GM21528 (cell line): ENCODE results near the gene VAV3.

Source experiments
- ATAC-seq: cut with Tn5 transposase; IDR thresholded peaks from one replicate; pipeline ENCODE4 v1.9.1; 2021; ENCODE audit warnings: mild to moderate bottlenecking, moderate library complexity; ENCODE audit not compliant: unreplicated experiment, low FRiP score

Gene VAV3

DNA sequence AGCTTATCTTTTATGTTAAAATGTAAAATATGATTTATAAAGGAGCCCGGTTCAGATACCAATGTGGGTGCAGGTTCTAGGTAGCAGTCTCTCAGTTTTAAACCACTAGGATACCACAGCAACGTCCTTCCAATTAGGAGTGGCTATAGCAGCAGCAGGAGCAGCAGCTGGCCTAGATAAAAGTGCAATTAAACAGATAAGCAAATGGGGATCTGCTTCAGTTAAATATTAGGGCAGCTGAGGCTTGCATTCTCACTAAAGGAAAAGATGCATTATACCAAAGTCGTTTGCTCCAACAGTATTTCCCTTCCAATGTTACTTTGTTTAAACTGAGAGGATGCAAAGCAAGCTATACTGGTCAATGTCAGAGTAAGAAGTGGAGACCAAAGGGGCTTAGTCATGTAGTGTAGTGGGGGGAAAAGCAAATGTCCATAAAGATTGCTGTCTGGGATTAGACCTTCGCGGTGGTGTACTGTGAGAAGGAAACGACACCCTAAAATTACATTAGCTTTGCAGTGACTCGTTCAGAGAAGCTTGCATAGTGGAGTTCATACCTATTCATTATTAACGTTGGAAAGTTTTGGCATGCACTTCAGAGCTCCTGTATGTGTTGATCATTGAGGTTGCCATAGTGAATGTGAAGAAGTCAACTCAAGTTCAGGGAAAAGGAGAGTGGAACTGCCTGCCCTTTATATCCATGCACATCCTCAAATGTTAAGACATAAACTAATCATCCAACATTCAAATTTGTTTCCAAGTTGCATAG is 272.2 kb downstream of the VAV3 start:
- no peak for ATAC-seq

DNA sequence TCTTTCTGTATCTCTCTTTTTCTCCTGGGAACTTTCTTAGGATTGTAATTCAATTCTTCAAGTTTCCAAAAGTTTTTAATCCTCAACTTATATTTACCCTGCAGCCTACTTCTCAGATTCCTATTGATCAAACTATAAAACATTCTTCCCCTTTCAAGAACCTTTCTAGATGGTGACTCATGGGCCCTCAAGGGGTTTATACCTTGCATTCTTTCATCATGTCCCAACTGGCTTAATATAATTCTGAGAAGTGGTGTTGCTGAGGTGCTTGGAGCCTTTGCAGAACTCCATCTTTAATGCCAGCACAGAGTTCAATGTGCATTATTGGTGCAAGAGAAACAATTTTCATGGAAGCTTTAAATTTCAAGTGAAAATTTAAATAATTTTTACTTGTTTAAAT is 273.4 kb downstream of the VAV3 start:
- ATAC-seq: no peak

DNA sequence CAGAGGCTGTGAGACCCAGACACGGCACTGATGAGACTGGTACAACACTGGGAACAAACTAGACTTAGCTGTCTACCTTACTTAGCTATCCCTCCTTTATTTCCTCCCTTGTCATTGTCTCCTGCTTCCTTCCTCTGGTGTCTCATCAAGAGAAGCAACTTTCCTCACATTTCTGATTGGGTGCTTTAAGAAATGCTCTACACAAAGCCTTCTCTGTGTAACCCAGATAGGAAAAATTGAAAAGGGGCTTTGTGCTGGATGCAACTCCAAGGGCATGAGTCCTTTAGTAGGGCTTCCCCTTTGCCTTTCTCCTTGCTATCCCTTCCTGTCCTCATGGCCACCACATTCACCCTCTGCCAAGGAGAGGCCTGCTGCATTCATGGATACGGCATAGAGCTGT is 274.5 kb downstream of the VAV3 start:
- no peak for ATAC-seq

DNA sequence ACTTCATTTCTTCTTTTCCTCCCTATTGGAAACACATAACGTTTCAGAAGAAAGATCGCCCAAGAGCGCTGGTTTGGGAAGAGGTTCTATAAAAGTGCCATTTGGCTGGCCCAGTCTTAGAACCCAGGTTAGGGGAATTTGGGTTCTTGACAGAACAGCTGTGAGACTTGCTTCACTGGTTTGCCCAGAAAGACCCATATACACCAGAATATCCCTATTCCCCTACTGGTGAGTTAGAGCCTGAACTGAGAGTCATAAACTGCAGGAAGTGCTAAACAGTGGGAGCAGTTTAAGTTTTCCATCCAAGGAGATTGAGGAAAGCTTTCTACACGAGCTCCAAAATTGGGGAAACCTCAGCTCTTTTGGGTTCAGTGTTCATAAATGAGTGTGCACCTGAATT is 275.2 kb downstream of the VAV3 start:
- no peak for ATAC-seq

DNA sequence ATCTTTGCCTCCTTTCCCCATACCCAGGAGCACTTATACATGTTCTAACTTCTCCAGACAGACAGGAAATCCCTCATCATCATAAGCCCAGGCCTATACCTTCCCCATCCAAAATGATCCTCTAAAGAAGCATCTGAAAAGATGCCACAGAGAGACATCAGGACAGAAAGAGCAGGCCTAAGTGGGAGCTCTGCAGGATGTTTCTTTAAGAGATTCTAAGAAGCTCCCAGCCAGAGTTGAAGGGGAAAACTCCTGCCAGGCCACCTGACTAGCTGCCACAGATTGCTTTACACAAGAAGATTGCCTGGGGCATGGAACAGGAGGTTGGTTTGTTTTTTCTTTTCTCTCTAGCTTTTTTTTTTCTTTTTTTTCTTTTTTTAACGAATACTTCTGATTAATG is 275.8 kb downstream of the VAV3 start:
- ATAC-seq: no peak

DNA sequence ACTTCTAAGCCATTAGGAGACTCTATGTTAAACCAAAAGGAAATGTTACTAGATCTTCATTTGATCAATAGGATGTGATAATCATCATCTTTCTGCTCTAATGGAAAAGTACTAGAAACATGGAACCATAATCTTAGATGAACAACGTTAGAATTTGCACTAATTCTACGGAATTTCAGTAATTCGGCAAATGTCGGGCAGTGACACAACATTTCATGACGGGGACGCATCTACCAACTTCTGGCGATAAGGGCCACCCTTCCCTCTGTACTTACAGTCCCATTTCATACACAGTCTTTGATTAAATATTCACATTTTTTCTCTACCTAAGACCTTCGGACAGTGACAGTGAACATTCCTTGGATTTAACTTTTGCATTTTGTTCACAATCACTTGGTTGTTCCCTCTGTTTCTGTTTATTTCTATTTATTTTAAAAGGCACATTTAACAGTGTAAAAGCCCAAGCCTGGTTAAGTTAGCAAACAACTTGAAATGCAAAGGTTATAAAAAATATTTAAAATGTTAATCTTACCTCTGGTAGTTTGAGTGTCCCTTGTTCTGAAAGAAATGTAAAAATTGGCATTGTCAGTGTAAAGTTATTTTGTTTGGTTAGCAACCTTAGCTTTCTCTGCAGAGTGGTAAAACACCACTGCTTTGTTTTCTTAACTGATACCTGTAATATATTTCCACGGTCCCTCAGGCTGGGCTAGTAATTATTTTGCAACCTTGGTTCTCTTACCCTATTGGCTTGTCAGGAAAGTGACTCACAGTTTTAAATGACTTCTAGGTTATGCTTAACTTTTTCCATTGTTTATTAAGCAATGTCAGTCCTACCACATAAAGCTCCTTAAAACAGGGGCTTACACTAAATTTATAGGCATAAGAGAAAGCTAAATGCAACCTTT is 276.9 kb downstream of the VAV3 start:
- no peak for ATAC-seq

DNA sequence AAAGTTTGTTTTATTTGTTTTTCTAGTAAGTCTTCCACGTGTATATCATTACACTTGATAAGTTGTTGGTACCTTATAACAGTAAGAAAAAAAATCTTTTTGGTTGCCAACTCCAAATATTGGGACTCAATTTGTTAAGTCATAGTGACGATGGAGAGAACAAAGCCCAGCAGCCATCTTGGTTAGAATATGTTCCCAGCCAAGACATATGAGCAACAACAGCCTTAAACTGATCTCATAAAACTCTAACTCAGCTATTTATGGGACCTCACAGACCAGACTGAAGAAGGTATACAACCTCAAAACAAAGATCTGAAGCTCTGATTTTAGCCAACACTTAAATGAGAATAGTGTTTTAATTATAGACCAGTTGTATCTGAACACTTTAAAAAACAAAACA is 281.3 kb downstream of the VAV3 start:
- ATAC-seq: no peak

DNA sequence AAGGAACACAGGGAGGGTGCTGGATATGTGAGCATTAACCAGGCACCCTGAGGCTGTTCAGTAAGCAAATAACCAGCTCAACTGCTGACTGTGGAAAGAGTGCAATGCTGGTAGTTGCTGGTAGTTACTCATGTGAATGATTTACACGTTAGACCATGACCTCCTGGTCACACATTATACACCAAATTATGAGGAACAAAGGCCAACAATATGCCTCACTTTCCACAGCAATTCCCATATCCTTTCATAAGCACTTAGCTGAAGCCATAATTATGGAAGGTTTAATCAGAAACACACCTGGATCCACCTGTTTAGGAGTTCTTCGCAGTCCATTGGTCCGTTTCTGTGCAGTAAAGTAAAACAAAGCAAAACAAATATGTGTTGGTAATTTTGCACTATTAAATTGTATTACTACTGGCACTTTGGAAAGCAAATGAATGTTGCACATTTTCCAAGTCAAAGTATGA is 281.8 kb downstream of the VAV3 start:
- no peak for ATAC-seq

DNA sequence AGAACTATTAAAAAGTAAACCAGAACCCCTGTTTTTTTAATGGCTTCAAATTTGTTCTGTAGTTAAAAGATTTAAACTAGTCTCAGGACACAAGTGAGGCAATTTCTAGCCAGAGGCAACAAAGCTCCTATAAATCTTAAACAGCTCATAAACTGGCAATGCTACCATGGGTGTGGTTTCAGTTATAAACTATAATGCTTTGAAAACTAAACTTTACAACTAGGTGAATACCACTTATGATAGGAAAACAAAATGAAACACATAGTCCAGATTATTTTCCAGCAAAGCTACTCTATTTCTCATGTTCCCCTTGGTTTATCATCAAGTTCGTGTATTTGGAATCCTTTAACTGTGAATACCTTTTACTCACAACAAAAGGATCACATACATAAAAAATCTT is 282.5 kb downstream of the VAV3 start:
- ATAC-seq: no peak

DNA sequence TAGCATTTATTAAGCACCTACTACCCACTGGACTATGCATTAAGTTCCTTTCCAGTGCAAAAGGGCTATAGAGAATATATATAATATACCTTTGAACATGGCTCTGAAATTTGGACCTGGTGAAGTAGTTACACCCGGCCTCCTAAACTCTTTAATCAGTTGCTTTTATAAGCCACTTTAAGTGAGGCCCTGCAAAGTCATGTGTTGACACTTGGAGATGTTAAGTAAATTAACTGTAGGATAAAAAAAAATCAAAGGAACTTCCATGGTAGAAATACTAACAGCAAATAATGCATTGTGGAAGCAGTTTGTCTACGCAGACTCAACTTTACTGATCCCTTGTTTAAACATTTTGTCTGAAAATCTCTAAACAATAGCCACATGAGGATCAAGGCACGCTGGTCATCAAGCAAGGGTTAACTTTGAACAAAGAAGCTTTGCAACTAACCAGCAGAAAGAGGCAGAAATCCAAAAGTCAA is 283.9 kb downstream of the VAV3 start:
- no peak for ATAC-seq

DNA sequence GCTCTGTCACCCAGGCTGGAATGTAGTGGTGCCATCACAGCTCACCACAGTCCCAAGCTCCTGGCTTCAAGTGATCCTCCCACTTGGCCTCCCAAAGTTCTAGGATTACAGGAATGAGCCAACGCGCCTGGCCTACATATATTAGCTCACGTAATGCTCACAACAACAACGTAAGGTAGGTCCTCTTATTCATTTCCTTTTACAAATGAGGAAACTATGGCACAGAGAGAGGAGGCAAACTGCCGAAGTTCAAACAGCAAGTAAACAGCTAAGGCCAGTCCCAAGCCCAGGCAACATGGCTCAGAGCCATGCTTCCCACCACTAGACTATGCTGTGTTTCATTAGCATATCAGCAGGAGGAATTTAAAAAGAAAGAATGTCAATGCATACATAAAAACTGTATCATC is 284.4 kb downstream of the VAV3 start:
- ATAC-seq: no peak

DNA sequence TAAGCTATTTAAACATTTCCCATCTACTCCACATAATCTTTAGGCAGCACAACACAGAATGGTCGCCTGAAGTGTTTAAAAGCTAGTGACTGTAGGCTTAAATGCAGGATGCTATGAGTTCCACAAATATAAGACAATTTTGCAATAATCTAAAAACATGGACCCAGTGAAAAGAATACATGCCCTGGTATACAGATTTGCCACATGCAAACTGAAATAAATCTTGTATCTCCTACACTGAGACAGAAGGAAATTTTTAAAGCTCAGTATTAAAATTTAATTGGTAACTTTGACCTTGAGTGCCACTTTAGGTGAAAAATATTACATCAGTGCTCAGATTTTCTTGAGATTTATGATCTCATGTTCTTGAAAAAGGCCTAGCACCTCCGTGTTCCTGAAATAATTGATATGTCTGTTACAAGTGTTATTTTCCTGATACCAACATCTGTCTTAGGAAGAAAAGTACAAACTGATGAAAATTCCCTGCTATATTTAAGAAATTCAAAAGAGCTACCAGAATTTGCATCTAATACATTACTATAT is 285.5 kb downstream of the VAV3 start:
- ATAC-seq: no peak

DNA sequence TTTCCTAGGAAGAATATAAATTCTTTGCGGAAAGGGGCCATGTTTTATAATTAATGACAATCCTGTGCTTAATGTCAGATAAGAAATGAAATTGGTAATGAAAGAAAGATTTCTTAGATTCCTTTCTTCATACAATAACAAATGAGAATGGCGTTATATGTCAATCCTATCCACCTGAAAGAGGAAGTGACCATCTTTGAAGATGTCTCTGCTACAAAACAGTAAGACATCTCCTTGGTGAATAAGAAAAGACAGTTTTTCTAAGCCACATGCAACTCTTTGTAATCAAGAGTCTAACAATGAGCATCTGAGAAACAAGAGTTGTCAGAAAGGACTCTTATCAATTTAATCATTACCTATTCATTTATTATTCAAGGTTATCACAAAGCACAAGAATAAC is 286.0 kb downstream of the VAV3 start:
- no peak for ATAC-seq

DNA sequence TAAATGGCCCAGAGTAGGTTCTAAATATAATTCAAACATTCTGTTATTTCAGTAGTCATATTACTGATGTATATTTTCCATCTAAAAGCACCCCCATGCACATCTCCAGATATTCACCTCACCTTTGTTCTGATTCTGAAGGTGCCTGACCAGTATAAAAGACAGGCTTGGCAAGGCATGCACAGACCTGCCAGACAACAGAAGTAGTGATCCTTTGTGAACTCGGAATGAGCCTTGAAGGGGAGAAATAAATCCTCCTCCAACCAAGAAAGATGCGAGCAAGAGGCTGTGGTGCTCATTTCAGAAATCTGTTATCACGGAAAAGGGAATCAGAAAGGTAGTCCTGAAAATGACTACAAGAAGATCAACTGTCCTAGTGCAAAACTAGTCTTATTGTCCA is 287.3 kb downstream of the VAV3 start:
- no peak for ATAC-seq

DNA sequence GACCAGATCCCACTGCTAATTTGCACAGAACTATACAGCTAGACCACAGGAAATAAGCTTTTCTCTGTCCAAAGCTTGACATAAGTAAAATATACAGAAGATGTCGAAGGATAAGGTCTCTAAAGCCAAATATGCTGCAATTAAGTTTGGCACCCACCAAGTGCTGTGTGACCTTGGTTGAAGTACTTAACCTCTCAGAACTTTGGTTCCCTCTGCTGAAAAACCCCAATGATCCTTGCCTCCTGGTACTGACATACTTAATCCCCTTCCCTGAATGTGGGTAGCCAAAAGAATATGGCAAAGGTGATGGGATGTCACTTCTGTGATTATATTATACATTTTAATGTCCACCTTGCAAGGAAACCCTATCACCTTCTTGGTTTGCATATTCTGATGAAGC is 290.5 kb downstream of the VAV3 start:
- ATAC-seq: no peak

DNA sequence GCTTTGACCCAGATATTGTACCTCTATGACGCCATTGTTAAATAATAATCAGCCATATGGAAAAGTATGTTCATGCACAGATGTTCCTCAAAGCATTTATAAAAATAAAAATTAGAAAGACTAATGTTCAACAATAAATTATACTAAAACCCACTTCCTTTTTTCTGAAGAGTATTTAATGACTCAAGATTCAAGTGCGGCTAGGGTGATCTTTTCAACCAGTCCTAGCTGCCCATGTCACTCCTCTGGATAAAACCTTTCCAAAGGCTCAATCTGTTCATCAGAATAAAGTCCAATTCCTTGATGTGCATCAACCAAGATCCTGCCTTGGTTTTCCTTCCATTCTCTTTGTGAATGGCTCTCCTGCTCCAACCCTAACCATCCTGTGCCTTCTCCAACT is 292.0 kb downstream of the VAV3 start:
- ATAC-seq: no peak

DNA sequence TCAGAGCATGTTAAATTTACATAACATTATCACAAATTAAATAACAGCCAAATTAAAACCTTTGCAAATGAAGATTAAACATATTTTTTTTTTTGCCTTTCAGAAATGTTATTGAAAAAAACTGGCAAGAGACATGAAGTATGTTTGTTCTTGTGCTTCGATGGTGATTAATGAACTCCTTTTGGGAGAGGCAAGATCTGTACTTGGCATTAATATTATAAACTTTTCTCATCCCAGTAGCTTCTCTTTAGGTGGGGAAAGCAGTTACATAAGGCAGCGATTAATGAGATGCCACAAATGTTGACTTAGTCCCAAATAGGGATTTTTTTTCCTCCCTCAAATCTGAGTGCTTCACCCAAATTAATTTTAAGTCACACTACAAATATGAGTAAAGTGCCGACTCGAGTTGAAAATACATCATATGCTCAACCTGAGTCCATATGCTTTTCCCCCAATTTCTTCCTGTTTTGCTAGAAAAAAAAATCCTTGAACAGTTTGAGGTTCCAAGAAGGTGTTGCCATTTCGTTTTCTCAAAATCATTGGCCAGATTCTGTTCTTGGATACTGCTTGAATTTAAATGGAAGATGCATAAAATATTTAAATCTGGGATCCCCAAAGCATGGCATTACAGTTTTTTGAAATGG is 294.5 kb downstream of the VAV3 start:
- ATAC-seq: no peak

DNA sequence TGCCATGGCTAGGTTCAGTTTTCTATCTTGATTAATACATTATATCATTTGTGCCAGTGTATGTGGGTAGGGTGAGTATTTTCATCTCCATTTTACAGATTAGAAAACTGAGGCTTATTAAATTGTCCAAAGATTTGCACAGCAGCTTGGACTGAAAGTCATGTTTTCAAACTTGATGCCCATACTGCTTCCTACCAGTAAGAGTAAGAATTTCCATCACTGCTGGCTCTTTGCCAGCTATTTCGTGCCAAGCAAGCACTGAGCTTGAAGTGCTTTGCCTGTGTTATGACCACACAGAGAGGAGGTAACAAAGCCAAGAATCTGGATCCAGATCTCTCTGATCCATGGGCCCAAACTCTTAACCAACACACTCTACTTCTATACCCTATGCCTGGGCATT is 295.0 kb downstream of the VAV3 start:
- no peak for ATAC-seq

DNA sequence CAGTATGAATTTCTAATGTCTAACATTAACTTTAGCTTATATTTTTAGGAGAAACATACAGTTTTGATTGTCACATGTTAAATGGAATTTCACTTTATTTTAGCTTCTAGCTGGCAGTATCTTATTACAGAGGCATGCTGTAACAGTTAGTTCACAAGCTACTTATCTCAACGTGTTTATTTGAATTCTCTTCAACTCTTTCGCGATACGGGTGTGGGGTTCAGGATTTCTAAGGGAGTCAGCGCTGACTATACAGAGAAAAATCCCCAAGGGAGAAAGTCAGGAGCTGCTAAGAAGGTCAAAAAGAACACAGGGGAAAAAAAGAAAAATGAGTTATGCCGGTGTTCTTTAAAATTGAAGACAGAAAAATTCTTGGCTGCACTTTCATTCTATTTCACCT is 296.2 kb downstream of the VAV3 start:
- no peak for ATAC-seq

DNA sequence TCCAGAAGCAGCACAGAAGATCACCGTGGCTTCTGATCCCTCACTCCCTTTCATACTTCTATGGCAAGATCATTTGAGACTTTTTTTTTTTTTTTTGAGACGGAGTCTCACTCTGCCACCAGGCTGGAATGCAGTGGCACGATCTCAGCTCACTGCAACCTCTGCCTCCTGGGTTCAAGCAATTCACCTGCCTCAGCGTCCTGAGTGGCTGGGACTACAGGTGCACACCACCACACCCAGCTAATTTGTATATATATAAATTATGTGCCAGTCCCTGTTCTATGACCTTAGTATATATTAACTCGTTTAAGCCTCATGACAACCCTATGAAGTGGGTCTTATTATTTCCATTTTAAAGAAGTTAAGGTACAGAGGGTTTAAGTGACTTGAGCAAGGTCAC is 298.5 kb downstream of the VAV3 start:
- no peak for ATAC-seq
